PFSK-1 (cell line): ENCODE results near the gene SAP30L.

Source experiments
- FOXP2 ChIP-seq: optimal IDR thresholded peaks from 2 replicates; pipeline ENCODE3; 2011; ENCODE audit warnings: borderline replicate concordance, control low read depth, inconsistent platforms; ENCODE audit not compliant: insufficient read depth; ENCODE audit errors: extremely low read length, extremely low read depth
- POLR2AphosphoS5 ChIP-seq: IDR thresholded peaks from 2 replicates; pipeline ENCODE4 v1.6.1; 2012; ENCODE audit warnings: low read depth, mild to moderate bottlenecking, control low read depth, low read length, moderate library complexity
- SIN3A ChIP-seq: IDR thresholded peaks from 2 replicates; pipeline ENCODE4 v1.6.1; 2012; ENCODE audit warnings: mild to moderate bottlenecking, low read length, moderate library complexity, borderline replicate concordance; ENCODE audit not compliant: insufficient read depth
- TAF1 ChIP-seq: IDR thresholded peaks from 2 replicates; pipeline ENCODE4 v1.6.1; 2012; ENCODE audit warnings: low read length, control low read depth, borderline replicate concordance; ENCODE audit not compliant: insufficient read depth
- TF ChIP-seq, protein P1 (sequence below), 2 experiments: IDR thresholded peaks; 2 replicates each; pipeline versions ENCODE4 v1.6.1 to v1.8.0; 2011 to 2012; ENCODE audit warnings: low read depth in 2 of 2, low read length in 2 of 2, control low read depth in 1 of 2, inconsistent platforms in 1 of 2, mild to moderate bottlenecking in 1 of 2, moderate library complexity in 1 of 2; ENCODE audit not compliant: insufficient read depth in 1 of 2

Gene SAP30L

DNA sequence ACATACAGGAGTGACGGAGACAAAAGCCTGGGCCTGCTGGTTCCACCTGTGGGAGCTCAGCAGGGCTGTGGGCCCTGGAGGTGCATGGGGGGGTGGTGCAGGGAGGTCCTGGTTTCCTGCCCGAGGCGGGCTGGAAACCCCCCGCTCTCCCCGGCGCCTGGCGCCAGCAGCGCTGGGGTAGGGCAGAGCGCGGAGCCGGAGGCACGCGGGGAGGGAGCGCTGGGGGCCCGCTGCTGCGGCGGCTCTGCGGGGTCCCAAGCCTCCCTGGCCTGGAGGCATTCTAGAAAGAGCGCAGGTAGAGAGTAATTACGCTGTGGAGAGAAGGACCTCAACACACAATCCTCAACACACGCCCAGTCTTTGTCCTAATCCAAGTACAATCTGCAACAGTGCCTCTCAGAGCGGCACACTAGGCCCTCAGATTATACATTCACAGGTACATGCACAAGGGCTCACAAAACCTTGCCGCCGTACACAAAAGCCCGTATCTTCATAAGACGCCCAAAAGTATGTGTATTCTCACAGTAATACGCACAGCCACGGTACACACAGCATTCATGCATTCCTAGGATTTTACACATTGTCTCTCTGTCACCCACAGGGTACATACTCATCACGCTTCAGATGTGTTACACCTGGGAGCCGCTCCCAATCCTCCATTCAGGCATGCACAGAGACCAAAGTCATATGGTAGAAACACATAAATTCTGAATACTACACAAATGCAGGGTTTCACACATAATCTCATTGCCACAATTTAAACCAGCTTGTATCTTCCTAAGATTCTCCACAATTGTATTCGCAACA is 34.4 kb downstream of the SAP30L start:
- no peak for TF ChIP-seq SIN3A
- TF ChIP-seq FOXP2, result no peak
- no peak for TF ChIP-seq POLR2AphosphoS5
- TF ChIP-seq, protein P1, sequence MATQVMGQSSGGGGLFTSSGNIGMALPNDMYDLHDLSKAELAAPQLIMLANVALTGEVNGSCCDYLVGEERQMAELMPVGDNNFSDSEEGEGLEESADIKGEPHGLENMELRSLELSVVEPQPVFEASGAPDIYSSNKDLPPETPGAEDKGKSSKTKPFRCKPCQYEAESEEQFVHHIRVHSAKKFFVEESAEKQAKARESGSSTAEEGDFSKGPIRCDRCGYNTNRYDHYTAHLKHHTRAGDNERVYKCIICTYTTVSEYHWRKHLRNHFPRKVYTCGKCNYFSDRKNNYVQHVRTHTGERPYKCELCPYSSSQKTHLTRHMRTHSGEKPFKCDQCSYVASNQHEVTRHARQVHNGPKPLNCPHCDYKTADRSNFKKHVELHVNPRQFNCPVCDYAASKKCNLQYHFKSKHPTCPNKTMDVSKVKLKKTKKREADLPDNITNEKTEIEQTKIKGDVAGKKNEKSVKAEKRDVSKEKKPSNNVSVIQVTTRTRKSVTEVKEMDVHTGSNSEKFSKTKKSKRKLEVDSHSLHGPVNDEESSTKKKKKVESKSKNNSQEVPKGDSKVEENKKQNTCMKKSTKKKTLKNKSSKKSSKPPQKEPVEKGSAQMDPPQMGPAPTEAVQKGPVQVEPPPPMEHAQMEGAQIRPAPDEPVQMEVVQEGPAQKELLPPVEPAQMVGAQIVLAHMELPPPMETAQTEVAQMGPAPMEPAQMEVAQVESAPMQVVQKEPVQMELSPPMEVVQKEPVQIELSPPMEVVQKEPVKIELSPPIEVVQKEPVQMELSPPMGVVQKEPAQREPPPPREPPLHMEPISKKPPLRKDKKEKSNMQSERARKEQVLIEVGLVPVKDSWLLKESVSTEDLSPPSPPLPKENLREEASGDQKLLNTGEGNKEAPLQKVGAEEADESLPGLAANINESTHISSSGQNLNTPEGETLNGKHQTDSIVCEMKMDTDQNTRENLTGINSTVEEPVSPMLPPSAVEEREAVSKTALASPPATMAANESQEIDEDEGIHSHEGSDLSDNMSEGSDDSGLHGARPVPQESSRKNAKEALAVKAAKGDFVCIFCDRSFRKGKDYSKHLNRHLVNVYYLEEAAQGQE (IDR thresholded peaks at IDR 0.05; ENCODE audit: insufficient read depth in 1 of 2, low read depth in 2 of 2, low read length in 2 of 2), result no peak
- TF ChIP-seq TAF1, result no peak

GRCh38 chr5:154480847-154481246 is 35.0 kb downstream of the SAP30L start:
- TF ChIP-seq, protein P1 (IDR thresholded peaks at IDR 0.05; ENCODE audit: insufficient read depth in 1 of 2, low read depth in 2 of 2, low read length in 2 of 2), result no peak
- TF ChIP-seq POLR2AphosphoS5 (no peak), FOXP2 (no peak), SIN3A (no peak), TAF1 (no peak)

GRCh38 chr5:154481584-154482381 is 36.0 kb downstream of the SAP30L start:
- TF ChIP-seq POLR2AphosphoS5 (no peak), SIN3A (no peak), FOXP2 (no peak), TAF1 (no peak)

DNA sequence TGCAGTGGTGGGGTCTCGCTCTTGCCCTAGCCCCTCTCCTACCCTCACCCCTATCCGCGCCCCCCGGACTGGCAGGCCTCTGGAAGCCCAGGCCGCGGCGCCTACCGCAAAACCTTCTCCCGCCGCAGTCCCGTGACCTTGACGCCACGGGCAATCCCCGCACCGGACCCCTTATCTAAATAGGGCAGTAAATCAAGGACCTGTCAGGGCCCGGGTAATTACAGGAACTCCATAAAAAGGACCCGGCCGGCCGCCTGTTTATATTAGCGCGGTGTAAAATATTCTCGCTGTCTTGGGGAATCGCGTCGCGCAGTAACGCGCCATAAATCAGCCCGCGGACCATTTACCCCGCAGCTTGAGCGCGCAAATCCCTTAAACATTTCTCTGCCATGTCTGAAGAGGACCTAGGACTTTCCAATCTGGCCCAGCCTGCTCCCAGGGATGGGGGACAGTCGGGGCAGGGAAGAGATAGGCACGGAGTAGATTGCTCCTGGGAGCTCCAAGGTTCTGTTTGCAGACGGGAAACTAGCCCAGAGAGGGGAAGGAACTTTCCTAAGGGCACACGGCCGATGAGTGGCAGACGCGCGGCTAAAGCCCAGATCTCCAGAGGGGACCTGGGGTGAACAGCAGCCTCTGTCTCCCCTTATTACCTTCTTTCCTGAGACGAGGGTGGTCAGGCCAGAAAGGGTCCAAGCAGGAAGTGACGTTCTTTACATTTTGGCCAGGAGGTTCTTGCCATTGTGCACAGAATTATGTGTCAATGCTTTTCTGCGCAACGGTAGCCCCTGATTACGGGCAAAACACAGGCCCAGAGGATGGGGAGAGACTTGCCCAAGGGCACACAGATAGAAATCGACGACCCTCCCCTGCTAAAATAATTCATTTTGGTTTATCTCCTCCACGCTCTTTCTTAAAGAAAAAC is 37.0 kb downstream of the SAP30L start:
- no peak for TF ChIP-seq FOXP2
- no peak for TF ChIP-seq SIN3A
- TF ChIP-seq, protein P1 (IDR thresholded peaks at IDR 0.05; ENCODE audit: insufficient read depth in 1 of 2, low read depth in 2 of 2, low read length in 2 of 2), result no peak
- no peak for TF ChIP-seq POLR2AphosphoS5
- TF ChIP-seq TAF1, result no peak
